Measurements from ENCODE around the gene C1QB.
"Not testable (repeated sequence)": the region's sequence is repeated elsewhere in the genome, so short reads cannot be mapped to it uniquely, and the experiment has no call there.

The C1QB gene

DNA sequence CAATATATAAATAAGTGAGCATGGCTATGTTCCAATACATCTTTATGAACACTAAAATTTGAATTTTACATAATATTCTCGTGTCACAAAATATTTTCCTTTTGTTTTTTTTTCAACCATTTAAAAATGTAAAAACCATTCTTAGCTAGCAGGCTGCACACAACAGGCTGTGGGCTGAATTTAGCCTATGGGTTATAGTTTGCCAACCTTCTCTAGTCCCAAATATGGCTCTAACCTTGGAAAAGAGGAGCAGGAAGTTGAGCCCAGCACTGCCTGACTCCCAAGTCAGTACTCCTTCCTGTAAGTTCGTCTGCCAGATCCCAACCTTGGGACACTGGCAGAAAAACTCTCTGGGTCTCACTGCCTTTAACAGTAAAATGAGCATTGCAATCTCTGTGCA is 13.4 kb downstream of the C1QB start:
- DNase-seq: no peak

DNA sequence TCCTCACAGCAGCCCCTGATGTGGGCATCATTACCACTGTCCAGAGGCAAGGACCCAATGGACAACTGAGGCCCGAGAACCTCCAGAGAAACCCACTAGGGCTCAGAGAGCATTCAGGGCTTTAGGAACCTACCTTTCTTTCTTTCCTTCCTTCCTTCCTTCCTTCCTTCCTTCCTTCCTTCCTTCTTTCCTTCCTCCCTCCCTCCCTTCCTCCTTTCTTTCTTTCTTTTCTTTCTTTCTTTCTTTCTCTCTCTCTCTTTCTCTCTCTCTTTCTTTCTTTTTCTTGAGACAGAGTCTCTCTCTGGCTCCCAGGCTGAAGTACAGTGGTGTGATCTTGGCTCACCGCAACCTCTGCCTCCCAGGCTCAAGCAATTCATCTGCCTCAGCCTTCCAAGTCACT is 15.8 kb downstream of the C1QB start:
- DNase-seq: not testable (repeated sequence)

DNA sequence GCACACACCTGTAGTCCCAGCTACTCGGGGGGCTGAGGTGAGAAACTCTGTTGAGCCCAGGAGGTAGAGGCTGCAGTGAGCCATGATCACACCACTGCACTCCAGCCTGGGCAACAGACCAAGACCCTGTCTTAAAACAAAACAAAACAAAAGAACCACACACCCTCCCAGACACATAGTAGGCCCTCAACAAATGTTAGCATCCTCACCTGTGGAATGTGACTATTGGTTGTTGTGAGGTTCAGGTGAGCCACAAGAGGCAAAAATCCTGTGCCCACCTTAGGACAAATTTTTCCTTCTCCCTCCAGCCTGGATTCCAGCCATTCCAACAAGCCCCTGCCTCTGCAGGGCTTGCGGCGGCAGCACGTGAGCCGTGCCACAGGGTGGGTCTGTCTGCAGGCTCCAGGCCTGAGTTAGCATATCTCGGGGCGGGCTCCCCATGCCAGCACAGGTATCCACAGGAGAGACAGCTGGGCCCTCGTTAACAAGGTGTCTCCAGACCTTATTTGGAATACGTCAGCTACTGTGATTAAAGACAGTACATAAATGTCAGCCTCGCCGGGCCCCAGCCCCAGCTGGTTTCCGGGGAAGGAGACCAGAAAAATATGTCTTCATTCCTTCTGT is 17.4 kb downstream of the C1QB start:
- DNase-seq: no peak

DNA sequence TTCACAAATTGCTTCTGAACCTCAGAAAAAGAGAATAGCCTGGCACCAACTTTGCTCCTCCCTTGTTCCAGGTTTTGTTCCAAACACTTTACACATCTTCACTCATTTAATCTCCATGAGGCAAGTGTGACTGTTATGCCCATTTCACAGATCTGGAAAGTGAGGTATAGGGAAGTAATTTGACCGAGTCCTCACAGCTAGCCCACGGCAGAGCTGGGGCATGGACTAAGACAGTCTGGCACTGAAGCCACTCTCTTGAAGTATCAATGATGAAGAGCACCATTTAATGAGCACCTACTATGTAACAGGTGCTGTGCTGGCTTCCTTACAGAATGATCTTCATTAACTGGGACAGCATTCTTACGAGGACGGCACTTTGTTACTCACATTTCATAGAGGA is 19.0 kb downstream of the C1QB start:
- no peak for DNase-seq

DNA sequence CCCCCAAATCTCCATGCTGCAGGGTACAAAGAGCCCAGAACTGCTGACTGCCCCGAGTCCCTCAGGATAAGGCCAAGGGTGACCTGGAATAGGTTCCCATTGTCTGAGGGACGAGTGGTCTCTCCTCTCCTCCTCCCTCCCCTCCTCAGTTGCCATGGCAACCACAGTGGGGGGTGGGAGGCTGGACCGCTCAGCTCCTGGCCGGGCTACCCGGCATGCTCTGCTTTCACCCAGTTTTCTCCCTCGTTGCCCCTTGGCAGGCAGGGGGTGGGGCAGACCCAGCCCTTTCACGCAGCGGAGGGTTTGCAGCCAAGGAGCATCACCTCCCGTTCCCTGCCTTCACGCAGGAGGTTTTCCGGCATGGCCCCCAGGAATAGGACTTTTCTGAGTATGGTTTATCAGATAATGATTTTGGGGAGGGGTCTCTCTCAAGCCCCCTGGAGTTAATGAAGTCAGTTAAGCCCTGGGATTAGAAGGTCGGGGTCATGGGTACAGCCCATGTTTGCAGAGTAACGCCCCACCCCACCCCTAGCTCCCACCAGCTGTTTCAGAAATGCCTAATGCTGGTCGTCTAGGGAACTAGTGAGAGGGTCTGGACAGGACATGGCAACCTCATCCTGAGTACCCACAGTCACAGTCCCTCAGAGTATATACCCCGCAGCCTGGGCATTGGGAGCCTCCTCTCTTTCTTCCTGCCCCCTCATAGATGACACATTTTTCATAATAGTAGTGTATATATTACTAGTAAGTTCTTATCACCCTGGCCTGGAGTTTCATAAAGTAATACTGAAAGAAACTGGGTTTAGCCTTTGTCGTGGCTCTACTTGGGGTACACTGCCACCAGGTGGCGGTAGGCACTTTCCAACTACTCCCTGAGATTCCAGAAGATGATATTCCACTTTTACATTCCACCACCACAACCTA is 20.7 kb downstream of the C1QB start:
- DNase-seq: peak; percentile 3 to 4

DNA sequence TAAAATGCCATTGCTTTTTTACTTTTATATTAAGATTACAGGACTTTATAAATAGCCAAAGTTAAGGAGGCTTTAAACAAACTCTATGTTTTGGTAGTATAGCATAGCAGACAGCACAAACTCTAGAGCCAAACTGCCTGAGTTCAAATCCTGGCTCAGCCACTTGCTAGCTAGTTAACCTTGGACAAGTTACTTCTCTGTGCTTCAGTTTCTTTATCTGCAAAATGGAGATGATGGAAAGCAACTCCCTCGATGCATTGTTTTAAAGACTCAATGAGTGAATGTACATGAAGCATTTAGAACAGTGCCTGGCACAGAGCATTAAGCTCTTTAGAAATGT is 21.3 kb downstream of the C1QB start:
- DNase-seq: no peak

DNA sequence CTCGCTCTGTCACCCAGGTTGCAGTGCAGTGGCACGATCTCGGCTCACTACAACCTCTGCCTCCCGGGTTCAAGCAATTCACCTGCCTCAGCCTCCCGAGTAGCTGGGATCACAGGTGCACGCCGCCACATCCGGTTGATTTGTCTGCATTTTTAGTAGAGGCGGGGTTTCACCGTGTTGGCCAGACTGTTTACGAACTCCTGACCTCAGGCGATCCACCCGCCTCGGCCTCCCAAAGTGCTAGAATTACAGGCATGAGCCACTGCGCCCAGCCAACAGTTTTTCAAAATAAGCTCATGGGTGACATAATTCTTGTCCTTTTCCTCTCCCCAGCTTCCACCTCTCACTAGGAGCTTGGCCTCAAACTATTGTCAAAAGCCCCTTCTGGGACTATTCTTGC is 23.1 kb downstream of the C1QB start:
- DNase-seq: not testable (repeated sequence)

DNA sequence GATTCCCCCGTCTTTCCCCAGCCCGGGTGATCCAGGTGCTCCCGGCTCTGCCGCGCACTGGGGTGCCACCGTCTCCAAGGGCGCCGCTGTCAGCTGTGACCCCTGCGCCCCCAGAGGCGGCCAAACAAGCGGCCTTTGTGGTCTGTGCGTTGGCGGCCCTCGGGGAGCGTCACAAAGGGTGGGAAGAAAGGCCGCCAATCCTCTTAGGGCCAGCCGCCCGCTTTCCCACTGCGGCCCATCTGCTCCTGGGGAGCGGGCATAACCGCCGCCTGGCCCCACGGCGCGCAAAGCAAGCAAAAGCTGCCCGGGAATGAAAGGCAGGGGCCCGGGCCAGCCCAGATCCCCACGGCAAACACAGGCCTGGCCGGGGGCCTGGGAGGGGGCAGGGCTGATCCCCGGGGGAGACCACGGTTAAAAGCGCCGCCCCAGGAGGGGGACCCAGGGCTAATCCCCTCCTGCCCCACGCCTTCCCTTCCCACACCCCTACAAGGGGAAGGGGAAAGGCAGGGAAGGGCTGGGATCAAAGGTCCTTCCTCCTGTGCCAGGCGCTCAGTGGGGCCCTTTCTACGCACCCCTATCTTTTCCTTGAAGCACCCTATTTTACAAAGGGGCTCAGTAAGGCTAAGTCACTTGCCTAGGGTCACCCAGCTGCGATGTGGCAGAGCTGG is 24.0 kb downstream of the C1QB start:
- DNase-seq: no peak

DNA sequence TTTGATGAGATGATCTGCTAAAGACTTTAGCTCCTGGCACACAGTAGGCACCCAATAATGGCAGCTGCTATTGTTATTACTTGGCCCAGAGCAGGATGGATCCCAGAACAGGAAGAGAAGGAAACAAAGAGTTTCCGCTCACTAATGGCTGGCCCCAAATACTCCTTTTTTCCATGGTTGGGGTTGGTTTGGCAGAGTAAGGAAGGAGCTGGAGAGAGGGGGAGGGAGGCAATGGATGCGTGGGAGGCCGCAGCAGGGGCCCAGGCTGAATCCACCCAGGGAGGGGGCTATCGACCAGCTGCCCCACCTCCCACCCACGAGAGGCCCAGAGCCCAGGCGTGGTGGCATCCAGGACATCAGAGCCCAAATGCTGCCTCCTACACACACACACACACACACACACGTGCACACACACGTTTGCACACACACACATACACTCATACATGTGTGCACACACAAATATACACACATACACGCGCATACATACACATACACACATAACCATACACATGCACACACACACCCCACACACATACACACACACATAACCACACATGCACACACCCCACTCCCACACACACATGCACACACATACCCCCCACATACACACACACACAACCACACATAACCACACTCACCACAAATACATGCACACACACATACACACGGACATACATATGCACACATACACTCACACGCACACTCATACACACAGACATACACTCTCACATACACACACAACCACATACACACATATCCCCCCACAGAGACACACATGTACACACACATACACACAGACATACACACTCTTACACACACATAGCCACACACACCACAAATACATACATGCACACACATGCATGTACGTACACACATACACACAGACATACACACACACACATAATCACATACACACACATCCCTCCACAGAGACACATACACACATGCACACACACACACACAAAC is 25.2 kb downstream of the C1QB start:
- DNase-seq: no peak

DNA sequence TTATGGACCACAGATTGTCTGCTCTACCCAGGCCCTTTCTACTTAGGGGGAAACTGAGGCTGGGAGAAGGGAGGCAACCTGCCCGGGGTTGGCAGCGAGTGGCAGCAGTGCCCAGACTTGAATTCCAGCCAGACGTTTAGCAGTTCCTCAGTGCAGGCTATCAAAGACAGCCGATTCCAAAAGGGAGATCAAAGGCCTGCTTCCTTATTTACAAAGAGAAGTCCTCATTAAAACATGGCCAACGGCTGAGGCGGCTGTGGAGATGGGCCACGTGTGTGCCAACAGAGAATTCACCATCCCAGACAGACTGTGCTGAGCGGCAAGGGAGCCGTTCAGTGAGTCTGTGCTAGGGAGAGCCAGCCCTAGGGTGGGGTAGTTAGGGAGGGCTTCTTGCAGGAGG is 27.7 kb downstream of the C1QB start:
- DNase-seq: no peak

DNA sequence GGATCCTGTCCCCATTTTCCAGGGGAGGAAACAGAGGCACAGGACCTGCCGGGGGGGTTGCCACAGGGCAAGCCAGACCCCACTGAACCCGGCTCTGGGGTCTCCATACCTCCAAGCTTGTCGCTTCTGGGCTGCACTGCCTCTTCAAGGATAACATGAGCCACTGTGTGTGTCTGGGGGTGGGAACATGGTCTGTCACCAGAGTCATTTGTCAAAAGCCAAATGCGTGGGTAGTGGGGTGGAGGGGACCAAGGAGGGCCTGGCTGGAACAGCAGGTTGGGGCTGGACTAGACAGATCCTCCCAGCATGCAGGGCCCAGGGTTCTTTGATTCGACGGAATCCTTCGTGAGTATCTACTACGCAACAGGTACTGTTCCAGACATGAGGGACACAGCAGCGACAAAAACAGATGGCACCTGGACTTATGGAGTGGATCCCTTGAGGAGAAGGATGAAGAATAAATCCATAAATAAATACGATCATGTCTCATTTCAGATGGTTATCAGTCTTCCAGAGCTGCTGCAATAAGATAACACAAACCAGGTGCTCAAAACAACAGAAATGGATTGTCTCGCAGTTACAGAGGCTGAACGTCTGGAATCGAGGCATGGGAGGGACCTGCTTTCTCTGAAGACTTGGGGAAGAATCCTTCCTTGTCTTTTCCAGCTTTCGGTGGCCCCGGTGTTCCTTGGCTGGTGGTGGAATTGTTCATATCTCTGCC is 28.7 kb downstream of the C1QB start:
- no peak for DNase-seq

DNA sequence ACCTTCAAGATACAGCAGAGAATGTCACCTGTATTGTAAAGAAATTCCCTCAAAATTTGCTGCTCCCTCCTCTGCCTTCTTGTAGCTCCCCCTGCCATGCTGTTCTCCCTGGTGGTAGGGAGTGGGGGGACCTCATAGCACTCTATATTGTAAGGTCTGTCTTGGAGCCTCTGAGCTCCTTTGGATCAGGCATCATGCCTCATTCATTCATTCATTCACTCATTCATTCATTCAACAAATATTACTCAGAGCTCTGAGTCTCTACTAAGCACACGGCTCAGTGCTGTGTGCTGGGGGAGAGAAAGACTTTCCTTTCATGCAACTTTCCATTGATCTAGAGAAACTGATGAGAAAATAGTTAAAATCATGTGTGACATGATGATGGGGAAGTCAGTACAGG is 30.5 kb downstream of the C1QB start:
- DNase-seq: no peak

DNA sequence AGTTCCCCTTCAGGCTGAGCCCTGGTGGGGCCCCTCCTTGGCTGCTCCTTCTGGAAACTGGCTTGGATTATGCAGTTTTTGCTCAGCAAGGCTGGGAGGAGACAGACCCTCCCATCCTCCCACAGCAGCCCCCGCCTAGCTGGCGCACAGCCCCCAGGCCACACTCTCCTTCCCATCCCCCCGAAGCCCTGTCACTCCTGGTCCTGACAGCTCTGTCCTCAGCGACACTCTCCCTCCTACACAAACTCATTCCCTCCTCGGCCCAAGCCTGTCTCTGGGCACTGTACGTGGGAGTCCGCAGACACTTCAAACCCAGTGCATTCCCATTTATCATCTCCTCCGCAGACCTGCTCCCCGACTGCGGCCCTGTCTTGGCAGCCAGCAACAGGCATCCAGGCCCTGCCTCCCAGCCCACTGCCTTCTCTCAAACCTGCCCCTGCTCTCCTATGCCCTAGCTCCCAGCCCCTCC is 32.6 kb downstream of the C1QB start:
- no peak for DNase-seq

DNA sequence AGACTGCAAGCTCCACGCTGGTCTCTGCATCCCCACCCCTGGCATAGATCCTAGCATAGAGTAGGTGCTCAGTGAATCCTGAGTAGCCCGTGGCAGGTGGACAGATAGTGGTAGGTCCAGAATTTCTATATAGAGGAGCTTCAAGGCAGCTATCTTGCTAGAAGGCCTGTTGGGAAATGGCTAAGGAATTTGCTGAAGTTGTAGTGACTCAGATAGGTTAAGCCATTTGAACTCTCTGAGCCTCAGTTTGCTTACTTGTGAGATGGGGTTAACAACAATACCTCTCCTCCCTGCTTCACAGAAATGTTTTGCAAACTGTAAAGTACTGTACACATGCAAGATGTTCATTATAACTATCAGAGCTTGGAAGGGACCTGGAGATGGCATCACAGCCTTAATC is 34.2 kb downstream of the C1QB start:
- DNase-seq: no peak

DNA sequence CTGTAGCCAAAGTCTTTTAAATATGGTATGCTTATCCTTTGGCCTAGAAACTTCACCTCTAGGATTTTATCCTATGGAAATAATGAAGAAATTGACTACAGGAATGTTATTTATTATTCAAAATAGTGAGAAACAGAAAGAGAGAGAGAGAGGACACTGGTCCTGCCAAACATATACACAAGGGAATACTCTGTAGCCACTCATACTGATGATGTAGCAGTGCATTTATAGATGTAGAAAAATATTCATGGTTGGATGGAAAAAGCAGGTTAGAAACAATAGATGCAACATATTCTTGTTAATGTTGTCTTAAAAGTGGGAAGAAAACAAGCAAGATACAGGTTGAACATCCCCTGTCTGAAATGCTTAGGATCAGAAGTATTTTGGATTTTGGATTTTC is 35.4 kb downstream of the C1QB start:
- no peak for DNase-seq

DNA sequence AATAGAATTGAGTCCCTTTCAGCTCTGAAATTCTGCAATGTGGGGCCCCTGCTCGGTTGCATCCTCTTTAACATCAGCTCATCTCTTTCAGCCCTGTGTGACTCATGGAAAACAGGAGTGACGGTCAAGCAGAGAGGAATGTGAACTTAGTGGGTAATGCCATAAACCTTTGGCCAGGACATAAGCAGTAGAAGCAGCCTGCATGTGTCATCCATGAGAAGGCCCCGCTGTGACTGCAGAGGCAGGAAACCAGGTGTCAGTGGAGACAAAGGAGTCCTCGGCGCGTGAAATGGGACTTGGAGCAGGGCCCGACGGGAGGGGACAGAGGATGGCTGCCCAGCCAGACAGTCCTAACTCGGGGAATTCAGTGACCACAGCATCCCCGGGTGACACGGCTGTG is 36.5 kb downstream of the C1QB start:
- no peak for DNase-seq

DNA sequence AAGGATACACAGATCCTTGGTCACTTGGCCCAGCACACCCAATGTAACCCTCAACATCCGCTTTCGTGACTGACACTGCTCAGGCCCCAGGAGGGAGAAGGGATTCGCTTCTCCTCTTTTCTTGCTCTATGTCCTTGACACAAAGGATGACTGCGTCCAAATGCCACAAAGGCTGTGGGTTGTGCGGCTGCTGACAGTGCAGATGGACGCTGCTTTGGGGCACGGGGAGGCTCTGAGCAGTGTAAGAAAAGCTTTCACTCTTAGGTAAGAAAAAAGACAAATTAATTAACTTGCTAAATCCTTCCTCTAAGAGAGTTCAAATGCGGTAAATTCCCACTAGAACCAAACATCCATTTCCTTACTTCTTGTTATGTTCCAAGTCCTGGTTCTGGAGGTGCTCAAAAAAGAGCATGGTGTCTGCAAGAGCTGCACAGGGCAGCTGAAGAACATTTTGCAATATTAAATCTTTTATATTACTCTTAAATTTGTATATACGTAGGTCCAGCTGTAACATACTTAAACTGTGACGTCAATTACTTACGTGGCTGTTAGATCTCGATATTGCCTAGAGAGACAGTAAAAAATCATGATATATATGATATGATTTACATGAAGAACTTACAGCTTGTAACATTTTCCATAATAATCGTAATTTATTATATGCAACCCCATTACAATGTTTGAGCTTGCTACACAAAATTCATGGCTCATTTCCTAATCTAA is 38.2 kb downstream of the C1QB start:
- DNase-seq: no peak

DNA sequence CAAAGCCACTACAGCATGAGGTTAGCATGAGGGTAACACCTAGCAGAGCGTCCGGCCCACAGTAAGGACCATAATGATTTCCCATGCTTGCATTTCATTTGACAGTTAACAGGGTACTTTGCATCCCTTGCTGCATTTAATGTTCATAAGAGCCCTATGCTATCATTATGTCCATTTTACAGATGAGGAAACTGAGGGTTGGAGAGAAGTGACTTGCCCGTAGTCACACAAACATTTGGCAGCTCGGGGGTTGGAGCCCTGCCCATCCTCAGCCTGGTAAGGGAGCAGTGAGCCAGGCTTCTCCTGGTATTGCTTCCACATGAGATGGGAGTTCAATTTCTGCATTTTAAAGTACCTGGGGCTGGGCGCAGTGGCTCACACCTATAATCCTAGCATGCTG is 41.1 kb downstream of the C1QB start:
- no peak for DNase-seq

DNA sequence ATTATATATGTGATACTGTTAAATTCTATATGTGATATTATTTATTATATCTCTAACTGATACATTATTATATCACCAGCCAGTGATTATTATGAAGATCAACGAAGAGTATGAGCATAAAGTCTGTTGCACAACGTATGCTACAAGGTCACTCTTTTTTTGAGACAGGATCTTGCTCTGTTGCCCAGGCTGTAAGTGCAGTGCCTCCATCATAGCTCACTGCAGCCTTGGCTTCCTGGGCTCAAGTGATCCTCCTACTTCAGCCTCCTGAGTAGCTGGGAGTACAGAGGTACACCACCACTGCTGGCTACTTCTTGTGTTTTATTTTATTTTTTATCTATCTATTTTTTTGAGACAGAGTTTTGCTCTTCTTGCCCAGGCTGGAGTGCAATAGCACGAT is 43.6 kb downstream of the C1QB start:
- DNase-seq: no peak

DNA sequence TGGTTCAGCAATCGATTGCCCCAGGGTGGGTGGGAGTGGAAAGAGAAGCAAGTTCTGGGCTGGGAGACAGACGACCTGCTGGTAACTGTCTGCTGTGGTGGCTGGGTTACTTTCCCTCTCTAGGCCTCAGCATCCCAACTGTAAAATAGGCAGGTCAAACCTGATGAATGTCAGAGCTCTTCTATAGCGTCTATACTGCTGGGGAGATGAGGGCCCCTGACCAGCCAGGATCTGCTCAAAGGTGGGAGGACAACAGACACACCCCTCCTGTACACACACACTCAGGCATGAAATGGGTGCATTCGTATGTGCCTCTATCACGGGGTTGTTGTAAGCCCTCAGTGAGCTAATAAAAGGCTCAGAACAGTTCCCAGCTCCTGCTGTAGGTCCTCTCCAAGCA is 44.9 kb downstream of the C1QB start:
- no peak for DNase-seq
